RWPE1 (cell line): ENCODE data around the gene SPRED2.
A peak's percentile ranks its signal among the peaks of the same experiment; 100 is the strongest.

Experiments
- CTCF ChIA-PET: fragments of 350-600 bp; sonication (Branson Sonifier 250); formaldehyde crosslinking; extraction: SDS; loops from one replicate; lab custom pipeline; 2021; lab: Yijun Ruan, JAX
- POLR2A ChIA-PET: fragments of 400-600 bp; formaldehyde crosslinking; extraction: SDS; loops from one replicate; lab custom pipeline; 2020; ENCODE audit warnings: antibody characterized with exemption; ENCODE audit not compliant: low non-redundant PET; lab: Yijun Ruan, JAX
- DNase-seq: peaks from one replicate; pipeline ENCODE4 v3.0.0; 2012; ENCODE audit warnings: low spot score
- H3K27ac ChIP-seq: fragments of 450-650 bp; 2 replicates; pipeline ENCODE4 v1.5.1; 2017
- TF ChIP-seq, protein P1 (sequence below): fragments of 450-650 bp; conservative IDR thresholded peaks from 2 replicates; pipeline ENCODE4 v1.5.1; 2017; ENCODE audit warnings: low read depth, mild to moderate bottlenecking

Gene SPRED2

DNA sequence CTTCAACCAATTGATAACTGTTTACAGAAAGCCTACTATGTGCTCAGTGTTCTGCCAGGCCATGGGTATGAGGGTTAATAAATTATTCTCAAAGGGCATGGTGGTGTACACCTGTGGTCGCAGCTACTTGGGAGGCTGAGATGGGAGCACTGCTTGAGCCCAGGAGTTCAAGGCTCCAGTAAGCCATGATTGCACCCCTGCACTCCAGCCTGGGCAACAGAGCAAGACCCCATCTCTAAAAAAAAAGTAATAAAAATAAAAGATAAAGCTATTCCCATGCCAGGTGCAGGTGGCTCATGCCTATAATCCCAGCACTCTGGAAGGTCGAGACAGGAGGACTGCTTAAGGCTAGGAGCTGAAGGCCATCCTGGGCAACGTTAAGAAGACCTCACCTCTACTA is 8.0 kb downstream of the SPRED2 start:
- CTCF ChIA-PET, result no interaction called here
- POLR2A ChIA-PET, result no interaction called here
- TF ChIP-seq, protein P1, sequence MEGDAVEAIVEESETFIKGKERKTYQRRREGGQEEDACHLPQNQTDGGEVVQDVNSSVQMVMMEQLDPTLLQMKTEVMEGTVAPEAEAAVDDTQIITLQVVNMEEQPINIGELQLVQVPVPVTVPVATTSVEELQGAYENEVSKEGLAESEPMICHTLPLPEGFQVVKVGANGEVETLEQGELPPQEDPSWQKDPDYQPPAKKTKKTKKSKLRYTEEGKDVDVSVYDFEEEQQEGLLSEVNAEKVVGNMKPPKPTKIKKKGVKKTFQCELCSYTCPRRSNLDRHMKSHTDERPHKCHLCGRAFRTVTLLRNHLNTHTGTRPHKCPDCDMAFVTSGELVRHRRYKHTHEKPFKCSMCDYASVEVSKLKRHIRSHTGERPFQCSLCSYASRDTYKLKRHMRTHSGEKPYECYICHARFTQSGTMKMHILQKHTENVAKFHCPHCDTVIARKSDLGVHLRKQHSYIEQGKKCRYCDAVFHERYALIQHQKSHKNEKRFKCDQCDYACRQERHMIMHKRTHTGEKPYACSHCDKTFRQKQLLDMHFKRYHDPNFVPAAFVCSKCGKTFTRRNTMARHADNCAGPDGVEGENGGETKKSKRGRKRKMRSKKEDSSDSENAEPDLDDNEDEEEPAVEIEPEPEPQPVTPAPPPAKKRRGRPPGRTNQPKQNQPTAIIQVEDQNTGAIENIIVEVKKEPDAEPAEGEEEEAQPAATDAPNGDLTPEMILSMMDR, result no peak
- no peak for DNase-seq
- H3K27ac ChIP-seq, result no peak overlapping the region

DNA sequence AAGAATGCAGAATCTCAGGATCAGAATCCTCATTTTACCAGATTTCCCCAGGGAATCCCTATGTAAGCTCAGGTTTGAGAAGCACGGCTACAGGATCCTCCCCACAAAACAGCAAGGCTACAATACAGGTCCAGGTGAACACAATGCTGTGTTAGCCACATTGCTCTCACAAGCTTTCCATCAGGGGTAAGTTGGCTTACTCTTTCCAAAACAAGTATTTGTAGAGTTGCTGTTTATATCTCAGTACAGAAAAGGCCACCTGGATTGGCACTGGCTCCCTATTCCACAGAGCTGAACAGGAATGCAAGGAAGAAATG is 11.0 kb downstream of the SPRED2 start:
- POLR2A ChIA-PET, result no interaction called here
- CTCF ChIA-PET, result no interaction called here
- DNase-seq, result no peak
- TF ChIP-seq, protein P1, result no peak
- no peak overlapping the region for H3K27ac ChIP-seq

DNA sequence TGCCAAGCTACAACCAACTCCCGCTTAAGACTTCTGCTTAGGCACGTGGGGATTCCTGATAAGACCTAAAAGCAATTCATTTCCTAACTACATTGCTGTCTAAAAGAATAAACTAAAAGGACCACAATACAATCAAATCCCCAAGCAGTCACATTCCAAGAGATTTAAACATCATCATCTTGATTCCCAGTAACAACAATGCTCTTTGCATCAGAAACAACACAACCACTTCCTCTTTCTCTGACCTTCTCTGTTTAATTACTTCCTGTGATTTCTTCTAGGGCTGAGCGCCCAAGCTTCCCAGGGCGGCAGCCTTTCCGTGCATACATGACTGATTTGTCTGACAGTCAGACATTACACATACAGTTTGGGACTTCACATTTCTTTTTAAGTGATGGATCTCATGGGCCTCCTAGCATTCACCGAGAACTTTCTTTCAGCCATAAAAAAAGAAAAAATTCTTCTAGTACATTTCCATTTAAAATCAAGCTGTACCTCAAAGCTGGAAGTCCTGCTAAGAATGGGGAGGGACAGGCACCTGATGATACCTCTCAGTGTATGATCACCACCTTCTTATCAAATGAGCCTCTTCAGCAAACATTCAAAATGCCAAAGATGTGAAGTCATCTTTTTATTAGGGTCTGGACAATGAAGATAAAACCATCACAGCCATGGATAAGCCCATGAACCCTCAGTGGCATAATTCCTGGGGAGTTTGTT is 11.5 kb downstream of the SPRED2 start:
- H3K27ac ChIP-seq, result no peak overlapping the region
- TF ChIP-seq, protein P1, result no peak
- DNase-seq, result peak; percentile 26
- POLR2A ChIA-PET, result no interaction called here
- CTCF ChIA-PET, result interaction anchor here (0.6 kb wide), 1 partner anchor 28 kb away, joined by 3 read pairs; no protein-coding TSS in a partner anchor

DNA sequence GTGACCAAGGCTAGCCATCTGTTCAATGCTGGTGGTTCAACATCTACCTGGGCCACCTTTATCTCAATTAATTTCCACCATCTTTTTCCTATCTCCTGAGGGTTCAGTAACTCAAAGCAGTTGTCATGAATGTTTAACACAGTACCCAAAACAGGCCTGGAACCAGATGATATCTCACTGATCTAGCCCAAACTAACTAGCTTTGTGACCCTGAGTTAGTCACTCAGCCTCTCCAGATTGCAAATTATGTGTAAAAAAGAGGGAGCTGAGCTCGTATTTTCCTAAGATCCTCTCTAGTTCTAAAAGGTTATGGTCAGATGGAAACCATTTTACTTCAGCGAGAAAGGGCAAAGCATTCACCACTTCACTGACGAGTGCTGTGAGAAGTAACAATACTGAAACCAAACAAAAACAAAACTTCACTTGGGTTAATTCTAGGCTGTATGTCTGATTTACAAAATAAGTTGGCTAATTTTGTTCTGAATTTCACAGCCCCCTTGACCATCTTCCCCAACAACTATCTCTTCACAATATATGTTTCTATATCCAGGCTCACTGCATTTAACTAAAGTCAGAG is 14.8 kb downstream of the SPRED2 start:
- TF ChIP-seq, protein P1, result no peak
- ChIA-PET CTCF (no interaction called here), POLR2A (no interaction called here)
- DNase-seq, result no peak
- H3K27ac ChIP-seq, result no peak overlapping the region

DNA sequence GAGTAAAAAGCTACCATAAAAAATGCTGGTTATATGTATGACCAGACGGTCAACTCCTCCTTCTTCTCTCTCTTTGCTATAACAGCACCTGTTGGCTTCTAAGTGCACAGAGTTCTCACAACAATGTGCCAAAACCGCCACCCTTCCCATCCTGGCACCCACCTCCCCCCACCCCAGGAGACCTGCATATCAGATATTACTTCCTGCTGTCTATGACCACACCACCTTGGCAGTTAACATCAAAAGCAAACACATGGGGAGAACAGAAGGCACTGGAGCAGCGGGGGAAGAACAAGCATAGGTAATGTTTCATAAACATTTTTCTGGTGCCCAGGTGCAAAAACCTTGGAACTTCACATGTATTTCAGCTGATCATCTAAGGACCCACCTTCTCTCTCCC is 15.5 kb downstream of the SPRED2 start:
- H3K27ac ChIP-seq, result no peak overlapping the region
- TF ChIP-seq, protein P1, result no peak
- ChIA-PET POLR2A (no interaction called here), CTCF (no interaction called here)
- no peak for DNase-seq

DNA sequence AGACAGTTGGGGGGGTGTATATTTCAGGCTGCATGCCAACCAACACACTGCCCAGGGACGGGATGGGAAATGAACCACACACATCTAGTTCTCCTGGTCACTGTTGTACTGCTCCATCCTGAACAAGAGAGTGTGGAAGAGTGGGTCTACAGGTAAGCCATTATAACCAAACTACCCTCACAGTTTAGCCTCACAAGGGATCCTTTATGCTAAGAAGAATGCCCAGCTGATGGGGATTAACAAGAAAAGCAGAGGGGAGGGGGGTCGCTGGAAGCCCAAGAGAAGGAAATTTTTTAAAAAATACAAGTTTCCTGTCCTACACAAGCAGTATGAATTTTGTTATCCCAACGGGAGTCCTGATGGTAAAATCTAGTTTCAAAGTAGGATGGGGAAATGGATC is 16.1 kb downstream of the SPRED2 start:
- DNase-seq, result no peak
- no peak overlapping the region for H3K27ac ChIP-seq
- ChIA-PET CTCF (no interaction called here), POLR2A (no interaction called here)
- TF ChIP-seq, protein P1, result no peak
